Activated CD4-positive, CD25-positive, alpha-beta regulatory T cell treated with anti-CD3 and anti-CD28 coated beads, Interleukin-2, amount 50 U/mL, for 72 hours (primary cell): ENCODE results near the gene PLK4.
"Not testable (repeated sequence)": the region's sequence is repeated elsewhere in the genome, so short reads cannot be mapped to it uniquely, and the experiment has no call there.

Experiments used
- DNase-seq: peaks from one replicate; pipeline ENCODE4 v3.0.0; 2021

Gene PLK4

DNA sequence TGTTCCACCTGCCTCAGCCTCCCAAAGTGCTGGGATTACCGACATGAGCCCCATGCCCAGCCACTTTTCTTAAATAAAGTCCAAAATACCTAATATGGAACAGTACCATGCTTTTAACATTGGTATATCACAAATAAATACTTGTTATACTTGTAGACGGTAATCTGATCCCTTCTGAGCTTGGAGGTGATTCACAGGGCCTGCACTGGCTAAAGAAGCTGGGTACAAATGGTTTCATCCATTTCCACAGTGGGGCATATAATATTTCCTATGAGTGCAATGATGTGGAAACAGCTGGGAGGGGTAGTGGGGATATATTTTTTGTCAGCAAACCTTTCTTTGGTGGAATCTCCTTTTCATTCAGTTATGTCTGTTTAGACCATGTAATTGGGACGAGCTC lies 35.8 kb downstream of the PLK4 start:
- DNase-seq = no peak

DNA sequence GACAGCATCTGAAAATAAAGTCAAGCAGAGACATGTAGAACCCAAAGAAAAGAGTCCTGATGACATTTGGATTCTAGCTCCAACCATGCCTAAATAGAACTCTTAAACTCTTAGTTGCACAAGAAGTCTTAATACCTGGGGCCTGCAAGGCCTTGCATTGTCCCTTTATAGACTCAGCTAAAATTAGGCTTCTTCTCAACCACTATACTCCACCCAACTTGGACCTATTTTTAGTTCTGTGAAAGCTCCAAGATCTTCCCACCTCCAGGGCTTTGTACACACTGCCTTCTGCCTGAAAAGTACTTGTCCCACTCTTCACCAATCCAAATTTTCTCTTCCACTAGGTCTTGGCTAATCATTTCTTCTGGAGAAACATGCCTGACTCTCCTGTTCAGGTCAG lies 36.5 kb downstream of the PLK4 start:
- no peak for DNase-seq

DNA sequence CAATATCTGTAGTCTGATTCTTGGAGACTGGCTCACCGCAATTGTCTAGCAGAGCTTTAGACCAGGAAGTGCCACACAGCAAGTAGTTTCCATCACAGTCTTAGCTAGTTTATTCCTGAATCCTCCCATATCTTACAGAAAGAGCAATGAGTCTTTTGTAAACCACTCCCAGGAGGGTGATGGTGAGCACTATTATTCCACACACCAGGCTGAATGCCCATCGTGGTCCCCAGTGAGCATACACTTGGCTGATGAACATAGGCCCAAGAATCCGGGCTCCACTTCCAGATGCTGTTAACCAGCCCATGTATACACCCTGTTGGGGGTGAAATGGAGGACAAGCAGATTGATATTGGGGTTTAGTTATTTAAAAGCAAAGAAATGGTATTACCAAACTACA lies 39.8 kb downstream of the PLK4 start:
- DNase-seq = no peak

DNA sequence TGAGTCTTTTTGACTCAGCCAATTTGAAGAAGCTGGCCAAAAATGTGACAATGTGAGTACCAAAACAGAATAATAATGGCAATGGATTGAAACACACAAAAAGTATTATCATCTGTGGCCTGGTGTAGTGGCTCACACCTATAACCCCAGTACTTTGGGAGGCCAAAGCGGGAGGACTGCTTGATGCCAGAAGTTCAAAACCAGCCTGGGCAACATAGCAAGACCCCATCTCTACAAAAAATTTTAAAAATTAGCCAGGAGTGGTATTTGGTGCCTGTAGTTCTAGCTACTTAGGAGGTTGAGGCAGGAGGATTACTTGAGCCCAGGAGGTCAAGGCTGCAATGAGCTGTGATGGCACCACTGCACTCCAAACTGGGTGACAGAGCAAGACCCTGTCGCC lies 41.5 kb downstream of the PLK4 start:
- no peak for DNase-seq

DNA sequence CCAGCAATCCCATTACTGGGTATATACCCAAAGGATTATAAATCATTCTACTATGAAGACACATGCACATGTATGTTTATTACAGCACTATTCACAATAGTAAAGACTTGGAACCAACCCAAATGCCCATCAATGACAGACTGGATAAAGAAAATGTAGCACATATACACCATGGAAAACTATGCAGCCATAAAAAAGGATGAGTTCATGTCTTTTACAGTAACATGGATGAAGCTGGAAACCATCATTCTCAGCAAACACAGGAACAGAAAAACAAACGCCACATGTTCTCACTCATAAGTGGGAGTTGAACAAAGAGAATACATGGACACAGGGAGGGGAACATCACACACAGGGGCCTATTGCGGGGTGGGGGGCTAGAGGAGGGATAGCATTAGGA lies 45.0 kb downstream of the PLK4 start:
- DNase-seq = not testable (repeated sequence)

DNA sequence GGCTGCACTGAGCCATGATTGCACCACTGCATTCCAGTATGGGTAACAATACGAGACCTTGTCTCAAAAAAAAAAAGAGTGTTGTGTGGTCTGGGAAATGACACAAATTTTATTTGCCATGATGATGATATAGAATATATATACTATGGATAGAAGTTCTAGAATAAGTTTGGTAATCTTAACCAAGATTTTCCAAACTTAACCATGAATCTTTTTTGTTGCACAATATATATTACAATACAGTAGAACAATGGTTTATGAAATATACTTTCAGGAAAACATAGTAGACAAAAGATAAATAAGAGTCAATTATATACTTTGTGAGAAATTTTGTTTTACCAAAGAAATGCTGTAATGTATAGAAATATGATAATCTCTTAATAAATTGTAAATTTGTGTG lies 49.5 kb downstream of the PLK4 start:
- no peak for DNase-seq

DNA sequence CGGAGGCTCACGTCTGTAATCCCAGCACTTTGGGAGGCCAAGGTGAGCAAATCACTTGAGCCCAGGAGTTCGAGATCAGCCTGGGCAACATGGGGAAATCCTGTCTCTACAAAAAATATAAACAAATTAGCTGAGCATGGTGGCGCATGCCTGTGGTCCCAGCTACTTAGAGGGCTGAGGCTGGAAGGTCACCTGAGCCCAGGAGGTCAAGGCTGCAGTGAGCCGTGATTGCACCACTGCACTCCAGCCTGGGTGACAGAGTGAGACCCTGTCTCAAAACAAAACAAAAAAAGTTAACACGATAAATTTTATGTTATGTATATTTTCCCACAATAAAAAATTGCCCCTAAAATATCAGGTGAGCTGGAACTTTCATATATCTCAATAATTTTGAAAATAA lies 51.1 kb downstream of the PLK4 start:
- DNase-seq = not testable (repeated sequence)

DNA sequence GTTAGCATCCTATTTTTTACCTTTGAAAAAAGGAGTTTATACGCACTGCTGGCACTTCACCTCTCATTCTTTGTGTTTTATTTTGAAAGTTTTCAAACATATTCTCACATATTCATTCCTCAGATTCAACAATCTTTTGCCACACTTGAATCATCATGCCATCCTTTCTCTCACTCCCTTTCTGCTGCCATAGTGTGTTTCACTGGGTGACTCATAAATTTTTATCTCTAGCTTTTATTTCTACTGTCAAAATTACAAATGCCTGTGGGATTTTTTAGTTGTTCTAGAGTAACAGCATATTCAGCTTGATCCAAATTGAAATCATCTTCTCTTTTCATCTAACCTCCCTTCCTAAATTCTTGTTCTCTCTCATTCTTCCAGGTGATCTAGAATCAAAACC lies 56.3 kb downstream of the PLK4 start:
- DNase-seq = no peak
